A549 (cell line): ENCODE measurements around the gene SLC25A52. TPM values are rescaled to one million over a fixed set of nuclear protein-coding genes. Genes with fewer than 3 reads are reported as not detected.
A peak's percentile ranks its signal among the peaks of the same experiment; 100 is the strongest.
"Not testable (repeated sequence)": the region's sequence is repeated elsewhere in the genome, so short reads cannot be mapped to it uniquely, and the experiment has no call there.

Experiments used
- ATAC-seq, 2 experiments: fragments of 200-7000 bp in 1 of 2; fragments of >200 bp in 1 of 2; cut with Nextera tagmentation in 1 of 2; cut with Tn5 transposase in 1 of 2; 3 replicates each; pipeline versions ENCODE4 v1.8.0 to v1.9.1; 2018 to 2020; ENCODE audit warnings: mild to moderate bottlenecking in 1 of 2, moderate library complexity in 1 of 2
- CTCF ChIA-PET: fragments of 300-600 bp; sonication (Branson Sonifier 250); formaldehyde crosslinking; extraction: SDS; loops from one replicate; lab custom pipeline; 2021; ENCODE audit warnings: antibody characterized with exemption, inconsistent platforms; lab: Yijun Ruan, JAX
- POLR2A ChIA-PET: fragments of 350-600 bp; formaldehyde crosslinking; extraction: SDS; loops from one replicate; lab custom pipeline; 2021; ENCODE audit warnings: antibody characterized with exemption, inconsistent platforms; lab: Yijun Ruan, JAX
- DNase-seq, 2 experiments: peaks; one replicate each; pipeline versions ENCODE4 v3.0.0 to v3.0.0-alpha.2; 2011 to 2016; ENCODE audit warnings: low read depth in 1 of 2, low spot score in 1 of 2
- FAIRE-seq: peaks from 2 replicates; lab custom pipeline; 2011; peaks lifted over from hg19 to GRCh38; lab: Jason Lieb, UNC
- H3K27ac ChIP-seq, 2 experiments: fragments of >200 bp; sonication (Bioruptor Twin); formaldehyde crosslinking; 3 replicates each; pipeline ENCODE4 v1.5.1; 2016 to 2017
- H3K4me1 ChIP-seq: fragments of >200 bp; sonication (Bioruptor Twin); formaldehyde crosslinking; 3 replicates; pipeline ENCODE4 v1.6.1; 2016
- H3K4me2 ChIP-seq: fragments of >200 bp; sonication (Bioruptor Twin); formaldehyde crosslinking; 3 replicates; pipeline ENCODE4 v1.6.1; 2016
- H3K4me3 ChIP-seq: fragments of >200 bp; sonication (Bioruptor Twin); formaldehyde crosslinking; 3 replicates; pipeline ENCODE4 v1.5.1; 2016
- H3K9me3 ChIP-seq: fragments of >200 bp; sonication (Bioruptor Twin); formaldehyde crosslinking; 3 replicates; pipeline ENCODE4 v1.6.1; 2016
- BHLHE40 ChIP-seq: IDR thresholded peaks from 2 replicates; pipeline ENCODE4 v1.6.1; 2012; ENCODE audit warnings: low read depth, low read length, inconsistent platforms
- CBX2 ChIP-seq: fragments of 200-600 bp; sonication (generic); IDR thresholded peaks from 2 replicates; pipeline ENCODE4 v1.6.1; 2016; ENCODE audit warnings: low read depth, mild to moderate bottlenecking, borderline replicate concordance
- CBX8 ChIP-seq: fragments of 200-600 bp; sonication (generic); IDR thresholded peaks from 2 replicates; pipeline ENCODE4 v1.6.1; 2016
- ELK1 ChIP-seq: fragments of 150-350 bp; IDR thresholded peaks from 2 replicates; pipeline ENCODE4 v1.6.1; 2014; ENCODE audit warnings: low read depth, mild to moderate bottlenecking, low read length
- EP300 ChIP-seq, 2 experiments: fragments of >200 bp; sonication (Bioruptor Twin); formaldehyde crosslinking; IDR thresholded peaks; 2 replicates in 1 of 2; 3 replicates in 1 of 2; pipeline ENCODE4 v1.6.1; 2016 to 2017
- ESRRA ChIP-seq: fragments of 150-350 bp; IDR thresholded peaks from 2 replicates; pipeline ENCODE4 v1.6.1; 2014; ENCODE audit warnings: mild to moderate bottlenecking, low read length, borderline replicate concordance
- HDAC2 ChIP-seq: fragments of 200-600 bp; sonication (generic); IDR thresholded peaks from 2 replicates; pipeline ENCODE4 v1.6.1; 2016
- JUN ChIP-seq, 2 experiments: fragments of >200 bp; sonication (Bioruptor Twin); formaldehyde crosslinking; IDR thresholded peaks; 2 replicates in 1 of 2; 3 replicates in 1 of 2; pipeline ENCODE4 v1.6.1; 2016 to 2017
- MAFK ChIP-seq: fragments of 450-650 bp; IDR thresholded peaks from 2 replicates; pipeline ENCODE4 v1.6.1; 2014; ENCODE audit not compliant: partially characterized antibody
- NFE2L2 ChIP-seq: fragments of 150-350 bp; conservative IDR thresholded peaks from 2 replicates; pipeline ENCODE4 v1.6.1; 2014; ENCODE audit warnings: low read length
- NPAS2 ChIP-seq: fragments of 250-450 bp; sonication (Bioruptor Pico); IDR thresholded peaks from 2 replicates; pipeline ENCODE4 v1.8.0; 2022; ENCODE audit warnings: mild to moderate bottlenecking, moderate library complexity, borderline replicate concordance
- NR3C1 ChIP-seq: fragments of >200 bp; sonication (Bioruptor Twin); formaldehyde crosslinking; IDR thresholded peaks from 3 replicates; pipeline ENCODE4 v1.6.1; 2017
- PBX3 ChIP-seq: IDR thresholded peaks from 2 replicates; pipeline ENCODE4 v1.6.1; 2012
- POLR2A ChIP-seq: IDR thresholded peaks from 2 replicates; pipeline ENCODE4 v1.6.1; 2012; ENCODE audit warnings: mild to moderate bottlenecking, low read length
- RCOR1 ChIP-seq: fragments of 150-350 bp; IDR thresholded peaks from 2 replicates; pipeline ENCODE4 v1.6.1; 2014; ENCODE audit warnings: antibody characterized with exemption, low read length, low read depth
- WGBS: methylation state at CpG from one replicate; pipeline ENCODE4 v1.1.6; 2017; ENCODE audit errors: missing lambda C conversion rate; 5-methylcytosine and 5-hydroxymethylcytosine counted together
- polyA plus RNA-seq, 4 experiments: library from polyadenylated mRNA; depleted of rRNA in 3 of 4; stranded (reverse); fragments of >200 nt; fragmentation: RNase III in 1 of 4; extraction: RNeasy Plus Mini Kit Qiagen cat#74134 plus additional on column Dnase treatment in 1 of 4; gene quantifications; 2 replicates in 3 of 4; 3 replicates in 1 of 4; pipeline ENCODE4 v1.2.3, GENCODE V29; 2011 to 2017
- TF ChIP-seq, protein P1 (sequence below): fragments of 250-450 bp; sonication (Bioruptor Pico); IDR thresholded peaks from 2 replicates; pipeline ENCODE4 v1.5.0; 2020; ENCODE audit warnings: low read depth, mild to moderate bottlenecking, moderate library complexity
- TF ChIP-seq, protein P2 (sequence below): fragments of 450-650 bp; IDR thresholded peaks from 2 replicates; pipeline ENCODE4 v1.6.1; 2014; ENCODE audit warnings: antibody characterized with exemption

SLC25A52 gene
- polyA plus RNA-seq, 2 of the 4 experiments (the other 2 are of a cell fraction): 0.10 TPM; not detected in 1

DNA sequence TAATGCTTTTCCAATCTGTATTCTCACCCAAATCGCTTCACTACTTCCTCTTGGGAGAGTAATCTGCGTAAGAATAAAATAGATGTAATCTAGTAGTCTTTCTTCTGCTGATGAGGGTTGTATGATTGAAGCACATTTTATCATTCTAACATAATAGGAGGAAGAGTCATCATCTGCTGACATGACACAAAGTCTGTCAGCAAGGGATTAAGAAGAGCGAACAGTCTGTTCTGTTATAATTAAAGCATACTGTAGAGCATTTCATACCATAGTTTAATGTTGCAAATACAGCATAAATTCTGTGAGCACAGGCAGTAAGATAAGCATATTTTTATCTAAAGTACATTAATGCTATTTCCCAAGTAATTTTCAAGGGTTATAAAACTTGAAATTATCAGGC lies 10.4 kb downstream of the SLC25A52 start:
- H3K4me3 ChIP-seq: no peak overlapping the region
- DNase-seq (no peak), FAIRE-seq (no peak), ATAC-seq (no peak)
- H3K4me1 ChIP-seq: no peaks in the 10 kb centered on the region
- H3K4me2 ChIP-seq: no peak overlapping the region
- no peak overlapping the region for H3K27ac ChIP-seq
- 49% methylated on average over 3 of the region's 3 CpGs for WGBS
- POLR2A ChIA-PET: no interaction called here
- no peak for TF ChIP-seq NFE2L2
- peak; percentile 23 for TF ChIP-seq MAFK
- TF ChIP-seq, all 56 proteins: peak for 1
- CTCF ChIA-PET: no interaction called here
- no peaks in the 10 kb centered on the region for H3K9me3 ChIP-seq

GRCh38 chr18:31746396-31746795 lies 14.3 kb downstream of the SLC25A52 start:
- DNase-seq (no peak), FAIRE-seq (no peak), ATAC-seq (no peak)
- no peaks in the 10 kb centered on the region for H3K4me1 ChIP-seq
- 40% methylated on average over 4 of the region's 4 CpGs for WGBS
- no peak overlapping the region for H3K4me2 ChIP-seq
- H3K4me3 ChIP-seq: no peak overlapping the region
- CTCF ChIA-PET: no interaction called here
- POLR2A ChIA-PET: no interaction called here
- no peaks in the 10 kb centered on the region for H3K9me3 ChIP-seq
- TF ChIP-seq HDAC2: no peak
- no peak for TF ChIP-seq BHLHE40
- TF ChIP-seq NR3C1: no peak
- TF ChIP-seq CBX8: no peak
- TF ChIP-seq, protein P1, sequence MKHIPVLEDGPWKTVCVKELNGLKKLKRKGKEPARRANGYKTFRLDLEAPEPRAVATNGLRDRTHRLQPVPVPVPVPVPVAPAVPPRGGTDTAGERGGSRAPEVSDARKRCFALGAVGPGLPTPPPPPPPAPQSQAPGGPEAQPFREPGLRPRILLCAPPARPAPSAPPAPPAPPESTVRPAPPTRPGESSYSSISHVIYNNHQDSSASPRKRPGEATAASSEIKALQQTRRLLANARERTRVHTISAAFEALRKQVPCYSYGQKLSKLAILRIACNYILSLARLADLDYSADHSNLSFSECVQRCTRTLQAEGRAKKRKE (CRISPR knock-in tag): no peak
- no peak for TF ChIP-seq ESRRA
- TF ChIP-seq EP300 (IDR thresholded peaks at IDR 0.05): no peak
- TF ChIP-seq PBX3: no peak
- H3K27ac ChIP-seq: no peak overlapping the region

- FAIRE-seq (no peak), ATAC-seq (no peak), DNase-seq (no peak)
- no peaks in the 10 kb centered on the region for H3K9me3 ChIP-seq
- TF ChIP-seq NPAS2 (CRISPR knock-in tag) (no peak), PBX3 (no peak), RCOR1 (no peak), JUN (IDR thresholded peaks at IDR 0.05) (no peak), BHLHE40 (no peak), POLR2A (no peak), ELK1 (no peak), CBX2 (no peak)
- TF ChIP-seq, protein P2, sequence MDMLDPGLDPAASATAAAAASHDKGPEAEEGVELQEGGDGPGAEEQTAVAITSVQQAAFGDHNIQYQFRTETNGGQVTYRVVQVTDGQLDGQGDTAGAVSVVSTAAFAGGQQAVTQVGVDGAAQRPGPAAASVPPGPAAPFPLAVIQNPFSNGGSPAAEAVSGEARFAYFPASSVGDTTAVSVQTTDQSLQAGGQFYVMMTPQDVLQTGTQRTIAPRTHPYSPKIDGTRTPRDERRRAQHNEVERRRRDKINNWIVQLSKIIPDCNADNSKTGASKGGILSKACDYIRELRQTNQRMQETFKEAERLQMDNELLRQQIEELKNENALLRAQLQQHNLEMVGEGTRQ: no peak
- 63% methylated on average over 15 of the region's 15 CpGs for WGBS
- H3K4me3 ChIP-seq: no peak overlapping the region
- CTCF ChIA-PET: no interaction called here
- H3K4me2 ChIP-seq: no peak overlapping the region
- POLR2A ChIA-PET: no interaction called here
- no peaks in the 10 kb centered on the region for H3K4me1 ChIP-seq
- H3K27ac ChIP-seq: no peak overlapping the region
Observed at GRCh38 chr18:31744321-31745067, 16.2 kb downstream of the SLC25A52 start.

DNA sequence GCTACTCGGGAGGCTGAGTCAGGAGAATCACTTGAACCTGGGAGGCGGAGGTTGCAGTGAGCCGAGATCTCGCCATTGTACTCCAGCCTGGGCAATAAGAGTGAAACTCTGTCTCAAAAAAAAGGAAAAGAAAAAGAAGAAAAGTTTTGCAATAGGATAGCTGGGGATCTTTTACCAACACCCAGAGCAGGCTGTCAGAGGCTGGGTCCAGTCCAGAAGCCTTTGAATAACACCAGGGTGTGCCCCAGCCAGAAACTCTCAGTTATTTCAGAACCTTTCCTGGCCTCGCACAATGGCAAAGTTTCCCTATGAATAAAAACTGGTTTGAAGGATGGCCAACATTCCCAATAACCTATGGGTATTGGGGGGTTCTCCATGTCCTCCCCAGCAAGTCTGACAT lies 17.1 kb downstream of the SLC25A52 start:
- POLR2A ChIA-PET, DNase-seq, FAIRE-seq, ATAC-seq, H3K4me3 ChIP-seq, H3K4me1 ChIP-seq, H3K9me3 ChIP-seq, CTCF ChIA-PET, H3K27ac ChIP-seq, H3K4me2 ChIP-seq: not testable (repeated sequence)
- WGBS: 66% methylated on average over 3 of the region's 5 CpGs
